Common myeloid progenitor, CD34-positive (primary cell): Measurements from ENCODE around the gene GLYR1.

Experiments used
- CTCF ChIA-PET: fragments of 350-600 bp; sonication (Branson Sonifier 250); formaldehyde crosslinking; loops from one replicate; lab custom pipeline; 2021; ENCODE audit warnings: antibody characterized with exemption; lab: Charles Lee
- POLR2A ChIA-PET: fragments of 350-600 bp; sonication (Branson Sonifier 250); formaldehyde crosslinking; loops from one replicate; lab custom pipeline; 2021; ENCODE audit warnings: antibody characterized with exemption; lab: Charles Lee
- DNase-seq, 3 donors: peaks; one replicate each; pipeline versions ENCODE4 v3.0.0 to v3.0.0-alpha.2; 2013
- H3K27ac ChIP-seq, 2 experiments: 1 replicate in 1 of 2; 2 replicates in 1 of 2; pipeline ENCODE4 v1.7.0; 2013; ENCODE audit warnings: inconsistent platforms in 2 of 2, low read length in 2 of 2, mild to moderate bottlenecking in 2 of 2, low read depth in 1 of 2, moderate library complexity in 1 of 2; ENCODE audit not compliant: severe bottlenecking in 2 of 2, insufficient read depth in 1 of 2, poor library complexity in 1 of 2
- H3K27me3 ChIP-seq, 5 experiments: replicated peaks in 2 of 5; 1 replicate in 3 of 5; 2 replicates in 2 of 5; pipeline versions ENCODE4 v1.6.1 to v1.7.0; 2013; ENCODE audit warnings: low read length in 4 of 5, mild to moderate bottlenecking in 2 of 5, moderate library complexity in 2 of 5, inconsistent platforms in 1 of 5; ENCODE audit not compliant: insufficient read depth in 5 of 5, control insufficient read depth in 4 of 5
- H3K36me3 ChIP-seq, 4 experiments: 1 replicate in 2 of 4; 2 replicates in 2 of 4; pipeline versions ENCODE4 v1.6.1 to v1.7.0; 2013; ENCODE audit warnings: low read length in 3 of 4, control low read depth in 1 of 4, mild to moderate bottlenecking in 1 of 4; ENCODE audit not compliant: control insufficient read depth in 4 of 4, insufficient read depth in 4 of 4
- H3K4me1 ChIP-seq, 4 experiments: 1 replicate in 3 of 4; 2 replicates in 1 of 4; pipeline versions ENCODE4 v1.6.1 to v1.7.1; 2013; ENCODE audit warnings: low read length in 3 of 4, mild to moderate bottlenecking in 3 of 4, control low read depth in 1 of 4, inconsistent platforms in 1 of 4, moderate library complexity in 1 of 4; ENCODE audit not compliant: control insufficient read depth in 4 of 4, insufficient read depth in 4 of 4; ENCODE audit errors: control extremely low read depth in 1 of 4
- H3K4me3 ChIP-seq, 7 experiments: 1 replicate in 4 of 7; 2 replicates in 3 of 7; pipeline versions ENCODE4 v1.5.1 to v1.7.0; 2013; ENCODE audit warnings: mild to moderate bottlenecking in 7 of 7, low read length in 6 of 7, moderate library complexity in 6 of 7, inconsistent platforms in 2 of 7, low read depth in 2 of 7, control low read depth in 1 of 7; ENCODE audit not compliant: insufficient read depth in 4 of 7, control insufficient read depth in 1 of 7; ENCODE audit errors: extremely low read depth in 1 of 7
- H3K9me3 ChIP-seq, 5 experiments: 1 replicate in 4 of 5; 2 replicates in 1 of 5; pipeline versions ENCODE4 v1.6.1 to v1.7.1; 2013; ENCODE audit warnings: low read length in 4 of 5, mild to moderate bottlenecking in 2 of 5, inconsistent platforms in 1 of 5, low read depth in 1 of 5, moderate library complexity in 1 of 5; ENCODE audit not compliant: control insufficient read depth in 4 of 5, insufficient read depth in 2 of 5; ENCODE audit errors: control extremely low read depth in 1 of 5
- WGBS: methylation state at CpG from one replicate; pipeline ENCODE4 v1.1.5; 2013; ENCODE audit not compliant: insufficient coverage; 5-methylcytosine and 5-hydroxymethylcytosine counted together

The GLYR1 gene

DNA sequence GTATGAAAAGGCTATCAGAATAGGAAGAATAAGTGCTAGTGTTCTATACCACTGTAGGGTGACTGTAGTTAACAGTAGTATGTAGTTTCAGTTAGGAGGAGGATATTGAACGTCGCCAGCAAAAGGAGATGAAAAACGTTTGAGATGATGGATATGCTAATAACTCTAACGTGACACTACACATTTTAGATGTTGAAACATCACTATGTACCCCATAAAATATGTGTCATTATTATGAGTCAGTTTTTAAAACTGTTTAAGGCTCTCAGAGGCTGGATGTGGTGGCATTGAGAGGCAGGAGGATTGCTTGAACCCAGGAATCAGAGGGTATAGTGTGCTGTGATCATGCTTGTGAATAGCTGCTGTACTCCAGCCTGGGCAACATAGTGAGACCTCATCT lies 32.0 kb upstream of the GLYR1 start:
- ChIA-PET POLR2A (no interaction called here), CTCF (no interaction called here)
- Histone ChIP-seq H3K27ac (no peak overlapping the region), H3K4me3 (no peak overlapping the region), H3K27me3 (no peaks in the 10 kb centered on the region), H3K9me3 (no peaks in the 10 kb centered on the region), H3K36me3 (peaks cover 25 to 97% (median 80%) of the 10 kb centered on the region in 4 experiments), H3K4me1 (no peaks in the 10 kb centered on the region)
- no peak for DNase-seq
- WGBS: no CpG with 5 or more reads among the region's 4 CpGs

- POLR2A ChIA-PET: no interaction called here
- WGBS: 96% methylated on average over 7 of the region's 14 CpGs
- no peak for DNase-seq
- no peak overlapping the region for H3K27ac ChIP-seq
- CTCF ChIA-PET: no interaction called here
- H3K4me3 ChIP-seq: no peak overlapping the region
- H3K9me3 ChIP-seq: no peaks in the 10 kb centered on the region
- peaks cover 23 to 95% (median 77%) of the 10 kb centered on the region in 4 experiments for H3K36me3 ChIP-seq
- H3K4me1 ChIP-seq: no peaks in the 10 kb centered on the region
- H3K27me3 ChIP-seq: no peaks in the 10 kb centered on the region
Measured at GRCh38 chr16:4877380-4877685, 30.2 kb upstream of the GLYR1 start.

- CTCF ChIA-PET: no interaction called here
- Histone ChIP-seq H3K36me3 (peaks cover 28 to 94% (median 78%) of the 10 kb centered on the region in 4 experiments), H3K4me3 (no peak overlapping the region), H3K27ac (no peak overlapping the region), H3K27me3 (no peaks in the 10 kb centered on the region), H3K9me3 (no peaks in the 10 kb centered on the region), H3K4me1 (no peaks in the 10 kb centered on the region)
- DNase-seq: no peak
- WGBS: 97% methylated on average over 9 of the region's 11 CpGs
- POLR2A ChIA-PET: no interaction called here
Measured at GRCh38 chr16:4876646-4877379, 29.7 kb upstream of the GLYR1 start.

GRCh38 chr16:4874666-4875065 lies 27.6 kb upstream of the GLYR1 start:
- H3K9me3 ChIP-seq: no peaks in the 10 kb centered on the region
- DNase-seq: no peak
- no peak overlapping the region for H3K27ac ChIP-seq
- H3K4me3 ChIP-seq: no peak overlapping the region
- H3K4me1 ChIP-seq: no peaks in the 10 kb centered on the region
- WGBS: 97% methylated on average over 6 of the region's 8 CpGs
- POLR2A ChIA-PET: no interaction called here
- peaks cover 23 to 92% (median 70%) of the 10 kb centered on the region in 4 experiments for H3K36me3 ChIP-seq
- no peaks in the 10 kb centered on the region for H3K27me3 ChIP-seq
- CTCF ChIA-PET: interaction anchor here (1.0 to 2.1 kb wide), 3 partner anchors 10 to 13 kb away, joined by 4 to 7 read pairs (median 7); no protein-coding TSS in a partner anchor

GRCh38 chr16:4873091-4873490 lies 26.0 kb upstream of the GLYR1 start:
- no peak overlapping the region for H3K4me3 ChIP-seq
- WGBS: 100% methylated on average over 3 of the region's 3 CpGs
- no peak overlapping the region for H3K27ac ChIP-seq
- H3K27me3 ChIP-seq: no peaks in the 10 kb centered on the region
- ChIA-PET POLR2A (no interaction called here), CTCF (interaction anchor here (0.9 to 2.1 kb wide), 4 partner anchors 8 to 80 kb away, joined by 3 to 7 read pairs (median 5); no protein-coding TSS in a partner anchor)
- H3K9me3 ChIP-seq: no peaks in the 10 kb centered on the region
- peaks cover 17 to 92% (median 72%) of the 10 kb centered on the region in 4 experiments for H3K36me3 ChIP-seq
- DNase-seq: no peak
- no peaks in the 10 kb centered on the region for H3K4me1 ChIP-seq

GRCh38 chr16:4871071-4871470 lies 24.0 kb upstream of the GLYR1 start:
- no peak for DNase-seq
- Histone ChIP-seq H3K4me3 (no peak overlapping the region), H3K27ac (no peak overlapping the region), H3K36me3 (peaks cover 22 to 88% (median 64%) of the 10 kb centered on the region in 4 experiments), H3K27me3 (no peaks in the 10 kb centered on the region), H3K4me1 (no peaks in the 10 kb centered on the region), H3K9me3 (no peaks in the 10 kb centered on the region)
- POLR2A ChIA-PET: no interaction called here
- 93% methylated on average over 4 of the region's 4 CpGs for WGBS
- CTCF ChIA-PET: no interaction called here

- H3K4me3 ChIP-seq: no peak overlapping the region
- no peak for DNase-seq
- H3K9me3 ChIP-seq: no peaks in the 10 kb centered on the region
- ChIA-PET POLR2A (interaction anchor here (0.6 to 0.7 kb wide), 2 partner anchors 113 to 174 kb away, joined by 3 read pairs; no protein-coding TSS in a partner anchor), CTCF (interaction anchor here (0.6 kb wide), 1 partner anchor 158 kb away, joined by 3 read pairs; no protein-coding TSS in a partner anchor)
- H3K27me3 ChIP-seq: no peaks in the 10 kb centered on the region
- WGBS: 98% methylated on average over 21 of the region's 21 CpGs
- H3K27ac ChIP-seq: no peak overlapping the region
- no peaks in the 10 kb centered on the region for H3K4me1 ChIP-seq
- H3K36me3 ChIP-seq: peaks cover 18 to 81% (median 59%) of the 10 kb centered on the region in 4 experiments
Measured at GRCh38 chr16:4870138-4870671, 23.1 kb upstream of the GLYR1 start.
